ENCODE data around the gene ZNF618. TPM values are rescaled to one million over a fixed set of nuclear protein-coding genes. Genes with fewer than 3 reads are reported as not detected.

ZNF618 gene
- polyA plus RNA-seq, 1 of the 3 experiments (the other 2 are of a cell fraction) = 6.2 TPM

- Histone ChIP-seq H4K20me1 (ENCODE audit: insufficient read depth) (no peaks in the 10 kb centered on the region), H3K27ac (ENCODE audit: low read depth in 2 of 2, low read length in 1 of 2) (no peak overlapping the region), H3K4me1 (ENCODE audit: control insufficient read depth in 1 of 2, insufficient read depth in 2 of 2, low read depth in 1 of 2, low read length in 1 of 2) (no peaks in the 10 kb centered on the region), H3F3A (replicated peaks; ENCODE audit: insufficient read depth) (no peaks in the 10 kb centered on the region), H3K27me3 (ENCODE audit: insufficient read depth) (no peaks in the 10 kb centered on the region), H3K9ac (no peak overlapping the region), H3K9me2 (no peaks in the 10 kb centered on the region), H3K9me3 (no peaks in the 10 kb centered on the region), H3K4me3 (ENCODE audit: low read depth in 2 of 2, low read length in 1 of 2) (no peak overlapping the region), H2AFZ (ENCODE audit: low read depth) (no peak overlapping the region), H3K4me2 (no peak overlapping the region), H3K36me3 (replicated peaks in 1 of 2; ENCODE audit: control insufficient read depth in 1 of 2, insufficient read depth in 2 of 2, low read length in 1 of 2) (peaks cover 22 to 53% of the 10 kb centered on the region in 2 experiments), H3K79me2 (ENCODE audit: insufficient read depth) (no peaks in the 10 kb centered on the region)
- TF ChIP-seq USF1 (IDR thresholded peaks at IDR 0.05; ENCODE audit: borderline replicate concordance, low read depth) = no peak
- WGBS (ENCODE audit: low lambda C conversion rate) = 93% methylated on average over 22 of the region's 40 CpGs
- ChIA-PET POLR2A (no interaction called here), CTCF (interaction anchor here (1.1 kb wide), 1 partner anchor 16 kb away, joined by 3 read pairs; no protein-coding TSS in a partner anchor)
- no peak for DNase-seq
These were observed 173.5 kb downstream of the ZNF618 start for GRCh38 chr9:114049441-114050225.

GRCh38 chr9:114050226-114050568 is 174.1 kb downstream of the ZNF618 start:
- H4K20me1 ChIP-seq (ENCODE audit: insufficient read depth) = no peaks in the 10 kb centered on the region
- 94% methylated on average over 11 of the region's 11 CpGs for WGBS (ENCODE audit: low lambda C conversion rate)
- H3K4me2 ChIP-seq = no peak overlapping the region
- H3K27me3 ChIP-seq (ENCODE audit: insufficient read depth) = no peaks in the 10 kb centered on the region
- no peak for DNase-seq
- no peaks in the 10 kb centered on the region for H3F3A ChIP-seq (replicated peaks; ENCODE audit: insufficient read depth)
- POLR2A ChIA-PET = no interaction called here
- H3K4me3 ChIP-seq (ENCODE audit: low read depth in 2 of 2, low read length in 1 of 2) = no peak overlapping the region
- no peak overlapping the region for H3K9ac ChIP-seq
- H3K79me2 ChIP-seq (ENCODE audit: insufficient read depth) = no peaks in the 10 kb centered on the region
- H2AFZ ChIP-seq (ENCODE audit: low read depth) = no peak overlapping the region
- no peaks in the 10 kb centered on the region for H3K9me2 ChIP-seq
- CTCF ChIA-PET = interaction anchor here (1.1 kb wide), 1 partner anchor 17 kb away, joined by 3 read pairs; no protein-coding TSS in a partner anchor
- H3K4me1 ChIP-seq (ENCODE audit: control insufficient read depth in 1 of 2, insufficient read depth in 2 of 2, low read depth in 1 of 2, low read length in 1 of 2) = no peaks in the 10 kb centered on the region
- no peaks in the 10 kb centered on the region for H3K9me3 ChIP-seq
- peaks cover 17 to 51% of the 10 kb centered on the region in 2 experiments for H3K36me3 ChIP-seq (replicated peaks in 1 of 2; ENCODE audit: control insufficient read depth in 1 of 2, insufficient read depth in 2 of 2, low read length in 1 of 2)
- TF ChIP-seq TEAD4 (IDR thresholded peaks at IDR 0.05; ENCODE audit: borderline replicate concordance, insufficient read depth) = no peak
- TF ChIP-seq YY1 (IDR thresholded peaks at IDR 0.05; ENCODE audit: low read depth) = no peak
- TF ChIP-seq POLR2AphosphoS5 (IDR thresholded peaks at IDR 0.05; ENCODE audit: low read depth, low read length) = no peak
- TF ChIP-seq, protein P1, sequence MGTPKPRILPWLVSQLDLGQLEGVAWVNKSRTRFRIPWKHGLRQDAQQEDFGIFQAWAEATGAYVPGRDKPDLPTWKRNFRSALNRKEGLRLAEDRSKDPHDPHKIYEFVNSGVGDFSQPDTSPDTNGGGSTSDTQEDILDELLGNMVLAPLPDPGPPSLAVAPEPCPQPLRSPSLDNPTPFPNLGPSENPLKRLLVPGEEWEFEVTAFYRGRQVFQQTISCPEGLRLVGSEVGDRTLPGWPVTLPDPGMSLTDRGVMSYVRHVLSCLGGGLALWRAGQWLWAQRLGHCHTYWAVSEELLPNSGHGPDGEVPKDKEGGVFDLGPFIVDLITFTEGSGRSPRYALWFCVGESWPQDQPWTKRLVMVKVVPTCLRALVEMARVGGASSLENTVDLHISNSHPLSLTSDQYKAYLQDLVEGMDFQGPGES (IDR thresholded peaks at IDR 0.05; ENCODE audit: low read depth, low read length) = no peak
- no peak for TF ChIP-seq MXI1 (IDR thresholded peaks at IDR 0.05; ENCODE audit: low read depth, low read length)
- TF ChIP-seq SMC3 (IDR thresholded peaks at IDR 0.05; ENCODE audit: low read depth, low read length) = no peak
- no peak for TF ChIP-seq ELF1 (IDR thresholded peaks at IDR 0.05)
- no peak for TF ChIP-seq FOXM1 (IDR thresholded peaks at IDR 0.05; ENCODE audit: low read depth)
- no peak for TF ChIP-seq RXRA (IDR thresholded peaks at IDR 0.05; ENCODE audit: borderline replicate concordance, low read depth)
- no peak for TF ChIP-seq RCOR1 (IDR thresholded peaks at IDR 0.05; ENCODE audit: low read length)
- TF ChIP-seq, protein P2, sequence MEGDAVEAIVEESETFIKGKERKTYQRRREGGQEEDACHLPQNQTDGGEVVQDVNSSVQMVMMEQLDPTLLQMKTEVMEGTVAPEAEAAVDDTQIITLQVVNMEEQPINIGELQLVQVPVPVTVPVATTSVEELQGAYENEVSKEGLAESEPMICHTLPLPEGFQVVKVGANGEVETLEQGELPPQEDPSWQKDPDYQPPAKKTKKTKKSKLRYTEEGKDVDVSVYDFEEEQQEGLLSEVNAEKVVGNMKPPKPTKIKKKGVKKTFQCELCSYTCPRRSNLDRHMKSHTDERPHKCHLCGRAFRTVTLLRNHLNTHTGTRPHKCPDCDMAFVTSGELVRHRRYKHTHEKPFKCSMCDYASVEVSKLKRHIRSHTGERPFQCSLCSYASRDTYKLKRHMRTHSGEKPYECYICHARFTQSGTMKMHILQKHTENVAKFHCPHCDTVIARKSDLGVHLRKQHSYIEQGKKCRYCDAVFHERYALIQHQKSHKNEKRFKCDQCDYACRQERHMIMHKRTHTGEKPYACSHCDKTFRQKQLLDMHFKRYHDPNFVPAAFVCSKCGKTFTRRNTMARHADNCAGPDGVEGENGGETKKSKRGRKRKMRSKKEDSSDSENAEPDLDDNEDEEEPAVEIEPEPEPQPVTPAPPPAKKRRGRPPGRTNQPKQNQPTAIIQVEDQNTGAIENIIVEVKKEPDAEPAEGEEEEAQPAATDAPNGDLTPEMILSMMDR (IDR thresholded peaks at IDR 0.05) = no peak
- TF ChIP-seq USF1 (IDR thresholded peaks at IDR 0.05; ENCODE audit: borderline replicate concordance, low read depth) = no peak
- no peak for TF ChIP-seq RFX5 (IDR thresholded peaks at IDR 0.05; ENCODE audit: low read length)
- no peak for TF ChIP-seq GATA2 (CRISPR knock-in tag; IDR thresholded peaks at IDR 0.05)
- TF ChIP-seq NFIC (IDR thresholded peaks at IDR 0.05; ENCODE audit: borderline replicate concordance) = no peak
- H3K27ac ChIP-seq (ENCODE audit: low read depth in 2 of 2, low read length in 1 of 2) = no peak overlapping the region
